HCT116 (cell line): ENCODE measurements around the gene GATAD2B. TPM values are rescaled to one million over a fixed set of nuclear protein-coding genes. Genes with fewer than 3 reads are reported as not detected.

Source experiments
- ATAC-seq: fragments of 200-7000 bp; cut with Tn5 transposase; 2 replicates; pipeline ENCODE4 v1.9.1; 2020; ENCODE audit warnings: mild to moderate bottlenecking, moderate library complexity
- BruUV-seq: library from RNA; stranded (reverse); fragments of 400-500 nt; replicated peaks from 2 replicates; lab custom pipeline; 2021; lab: Mats Ljungman, UMichigan
- CTCF ChIA-PET: fragments of 300-600 bp; sonication (Branson Sonifier 250); formaldehyde crosslinking; loops from one replicate; lab custom pipeline; 2021; ENCODE audit warnings: antibody characterized with exemption; lab: Charles Lee
- POLR2A ChIA-PET: fragments of 300-600, 350-600 bp; sonication (Branson Sonifier 250); formaldehyde crosslinking; loops from one replicate; lab custom pipeline; 2021; ENCODE audit warnings: antibody characterized with exemption; lab: Charles Lee
- RAD21 ChIA-PET, 2 experiments: fragments of 300-600 bp; sonication (Branson Sonifier 250); formaldehyde crosslinking; loops; one replicate each; lab custom pipeline; 2023; ENCODE audit warnings: low total read pairs in 2 of 2; ENCODE audit not compliant: uncharacterized antibody in 2 of 2, unreplicated experiment in 2 of 2, low non-redundant PET in 1 of 2; lab: Charles Lee
- DNase-seq: peaks from one replicate; pipeline ENCODE4 v3.0.0-alpha.2; 2010; ENCODE audit warnings: low read depth, low spot score
- H2AFZ ChIP-seq: fragments of 200-600 bp; shearing (Covaris generic), sonication (generic); 2 replicates; pipeline ENCODE4 v1.6.1; 2017; ENCODE audit warnings: low read depth, mixed run types, mixed read lengths, antibody characterized with exemption, low read length; ENCODE audit not compliant: poor library complexity, severe bottlenecking
- H3K27ac ChIP-seq: 2 replicates; pipeline ENCODE4 v1.5.1; 2012; ENCODE audit warnings: low read depth, low read length
- H3K27me3 ChIP-seq: fragments of 200-600 bp; sonication (generic); 2 replicates; pipeline ENCODE4 v1.6.1; 2016; ENCODE audit warnings: mixed run types, low read length, mixed read lengths; ENCODE audit not compliant: insufficient read depth
- H3K36me3 ChIP-seq, 2 experiments: fragments of 200-500 bp in 1 of 2; fragments of 200-600 bp in 1 of 2; sonication (Bioruptor generic) in 1 of 2; sonication (generic) in 1 of 2; 2 replicates each; pipeline versions ENCODE4 v1.5.1 to v1.6.1; 2014 to 2016; ENCODE audit warnings: low read length in 2 of 2, inconsistent platforms in 1 of 2, mixed read lengths in 1 of 2, mixed run types in 1 of 2; ENCODE audit not compliant: insufficient read depth in 2 of 2, control insufficient read depth in 1 of 2
- H3K4me1 ChIP-seq, 2 experiments: fragments of 200-600 bp in 1 of 2; sonication (generic) in 1 of 2; 2 replicates each; pipeline versions ENCODE4 v1.5.1 to v1.6.1; 2012 to 2017; ENCODE audit warnings: low read length in 2 of 2, inconsistent platforms in 1 of 2, mild to moderate bottlenecking in 1 of 2, mixed read lengths in 1 of 2, mixed run types in 1 of 2, moderate library complexity in 1 of 2; ENCODE audit not compliant: insufficient read depth in 2 of 2, control insufficient read depth in 1 of 2
- H3K4me2 ChIP-seq: fragments of 200-600 bp; sonication (generic); 2 replicates; pipeline ENCODE4 v1.6.1; 2017; ENCODE audit warnings: mixed run types, low read length, mixed read lengths
- H3K4me3 ChIP-seq, 2 experiments: fragments of 200-600 bp in 1 of 2; sonication (generic) in 1 of 2; replicated peaks in 1 of 2; 2 replicates each; pipeline ENCODE4 v1.5.1; 2011 to 2016; ENCODE audit warnings: low read length in 2 of 2, control low read depth in 1 of 2, low read depth in 1 of 2, mild to moderate bottlenecking in 1 of 2, mixed read lengths in 1 of 2, mixed run types in 1 of 2
- H3K79me2 ChIP-seq: fragments of 200-600 bp; sonication (generic); 2 replicates; pipeline ENCODE4 v1.6.1; 2017; ENCODE audit warnings: mild to moderate bottlenecking, mixed run types, low read length, moderate library complexity, mixed read lengths; ENCODE audit not compliant: insufficient read depth
- H3K9ac ChIP-seq: fragments of 200-600 bp; sonication (generic); 2 replicates; pipeline ENCODE4 v1.6.1; 2016; ENCODE audit warnings: low read length, mixed read lengths
- H3K9me2 ChIP-seq: fragments of 200-600 bp; sonication (generic), shearing (Covaris generic); 2 replicates; pipeline ENCODE4 v1.6.1; 2017; ENCODE audit warnings: mixed run types, mild to moderate bottlenecking, moderate library complexity; ENCODE audit not compliant: insufficient read depth
- H3K9me3 ChIP-seq, 2 experiments: fragments of 200-500 bp in 1 of 2; fragments of 200-600 bp in 1 of 2; sonication (Bioruptor generic) in 1 of 2; sonication (generic) in 1 of 2; 2 replicates each; pipeline ENCODE4 v1.6.1; 2014 to 2017; ENCODE audit warnings: low read length in 2 of 2, mixed read lengths in 2 of 2, inconsistent platforms in 1 of 2, low read depth in 1 of 2, mild to moderate bottlenecking in 1 of 2, mixed run types in 1 of 2, moderate library complexity in 1 of 2; ENCODE audit not compliant: control insufficient read depth in 1 of 2, insufficient read depth in 1 of 2
- H4K20me1 ChIP-seq: fragments of 200-600 bp; sonication (generic), shearing (Covaris generic); 2 replicates; pipeline ENCODE4 v1.6.1; 2017; ENCODE audit warnings: mixed run types, mild to moderate bottlenecking, moderate library complexity; ENCODE audit not compliant: insufficient read depth
- CEBPB ChIP-seq: IDR thresholded peaks from 2 replicates; pipeline ENCODE4 v1.6.1; 2012; ENCODE audit warnings: low read depth
- EGR1 ChIP-seq: IDR thresholded peaks from 2 replicates; pipeline ENCODE4 v1.6.1; 2012; ENCODE audit warnings: low read depth
- EZH2 ChIP-seq: fragments of 200-600 bp; sonication (generic); IDR thresholded peaks from 2 replicates; pipeline ENCODE4 v1.6.1; 2017; ENCODE audit warnings: antibody characterized with exemption, mixed run types
- EZH2phosphoT487 ChIP-seq: fragments of 200-600 bp; IDR thresholded peaks from 2 replicates; pipeline ENCODE4 v1.6.1; 2018; ENCODE audit warnings: antibody characterized with exemption, borderline replicate concordance
- FOSL1 ChIP-seq: IDR thresholded peaks from 2 replicates; pipeline ENCODE4 v1.6.1; 2012; ENCODE audit warnings: low read depth
- JUND ChIP-seq: IDR thresholded peaks from 2 replicates; pipeline ENCODE4 v1.6.1; 2012
- POLR2AphosphoS5 ChIP-seq: IDR thresholded peaks from 2 replicates; pipeline ENCODE4 v1.6.1; 2011; ENCODE audit warnings: mild to moderate bottlenecking, low read depth, low read length, moderate library complexity
- SP1 ChIP-seq: IDR thresholded peaks from 2 replicates; pipeline ENCODE4 v1.6.1; 2012; ENCODE audit warnings: low read depth
- ZNF274 ChIP-seq: fragments of 200-500 bp; sonication (Bioruptor generic); IDR thresholded peaks from 2 replicates; pipeline ENCODE4 v1.6.1; 2014; ENCODE audit warnings: mild to moderate bottlenecking, low read depth, low read length, inconsistent platforms
- intact Hi-C: fragments of 100-400 bp; cut with micrococcal nuclease; formaldehyde crosslinking; loops from 2 replicates; pipeline ENCODE4 v1.10.0; 2022
- total RNA-seq: library from RNA; stranded (reverse); gene quantifications from one replicate; pipeline ENCODE4 v1.2.1, GENCODE V29; 2021; ENCODE audit not compliant: unreplicated experiment
- TF ChIP-seq, protein P1 (sequence below): IDR thresholded peaks from 2 replicates; pipeline ENCODE4 v1.6.1; 2012
- TF ChIP-seq, protein P2 (sequence below): IDR thresholded peaks from 2 replicates; pipeline ENCODE4 v1.6.1; 2012; ENCODE audit warnings: low read depth

Gene GATAD2B
- total RNA-seq, 1 experiment from 2014 or later = 50.2 TPM

DNA sequence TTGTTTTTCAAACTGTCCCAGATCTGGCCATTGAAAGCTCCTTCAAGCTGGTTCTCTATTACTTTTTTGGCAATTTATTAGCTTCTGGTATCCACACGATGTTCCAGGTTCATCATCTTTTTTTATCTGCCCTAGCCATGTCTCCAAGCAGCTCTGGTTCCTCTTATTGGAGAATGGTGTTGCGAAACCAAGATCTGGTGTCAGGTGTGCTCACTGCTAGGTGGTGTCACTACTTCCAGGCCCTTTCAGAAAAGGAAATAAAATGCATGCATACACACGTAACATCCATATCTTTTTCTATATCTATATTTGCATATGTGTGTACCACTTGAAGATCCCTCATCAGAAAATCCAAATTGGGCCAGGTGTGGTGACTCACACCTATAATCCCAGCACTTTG, 53.3 kb downstream of the GATAD2B start:
- no peak for DNase-seq
- ChIA-PET RAD21 (no interaction called here), POLR2A (no interaction called here), CTCF (no interaction called here)
- Histone ChIP-seq H3K4me2 (no peak overlapping the region), H3K4me3 (no peak overlapping the region), H4K20me1 (0 out of 2 replicates have a peak, but pooled peaks cover 6% of the 10 kb centered on the region), H3K9ac (no peak overlapping the region), H3K36me3 (no peaks in the 10 kb centered on the region), H3K9me2 (no peaks in the 10 kb centered on the region), H3K9me3 (no peaks in the 10 kb centered on the region), H3K27me3 (no peaks in the 10 kb centered on the region), H3K4me1 (no peaks in the 10 kb centered on the region), H3K27ac (no peak overlapping the region), H2AFZ (no peak overlapping the region), H3K79me2 (peaks cover 61% of the 10 kb centered on the region)
- no peak for ATAC-seq
- TF ChIP-seq CEBPB (peak; percentile 56), ZNF274 (no peak), POLR2AphosphoS5 (no peak), SP1 (no peak)
- TF ChIP-seq, protein P1, sequence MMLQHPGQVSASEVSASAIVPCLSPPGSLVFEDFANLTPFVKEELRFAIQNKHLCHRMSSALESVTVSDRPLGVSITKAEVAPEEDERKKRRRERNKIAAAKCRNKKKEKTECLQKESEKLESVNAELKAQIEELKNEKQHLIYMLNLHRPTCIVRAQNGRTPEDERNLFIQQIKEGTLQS = no peak
- BruUV-seq = no TSS peak
- intact Hi-C loops = no loop called here

DNA sequence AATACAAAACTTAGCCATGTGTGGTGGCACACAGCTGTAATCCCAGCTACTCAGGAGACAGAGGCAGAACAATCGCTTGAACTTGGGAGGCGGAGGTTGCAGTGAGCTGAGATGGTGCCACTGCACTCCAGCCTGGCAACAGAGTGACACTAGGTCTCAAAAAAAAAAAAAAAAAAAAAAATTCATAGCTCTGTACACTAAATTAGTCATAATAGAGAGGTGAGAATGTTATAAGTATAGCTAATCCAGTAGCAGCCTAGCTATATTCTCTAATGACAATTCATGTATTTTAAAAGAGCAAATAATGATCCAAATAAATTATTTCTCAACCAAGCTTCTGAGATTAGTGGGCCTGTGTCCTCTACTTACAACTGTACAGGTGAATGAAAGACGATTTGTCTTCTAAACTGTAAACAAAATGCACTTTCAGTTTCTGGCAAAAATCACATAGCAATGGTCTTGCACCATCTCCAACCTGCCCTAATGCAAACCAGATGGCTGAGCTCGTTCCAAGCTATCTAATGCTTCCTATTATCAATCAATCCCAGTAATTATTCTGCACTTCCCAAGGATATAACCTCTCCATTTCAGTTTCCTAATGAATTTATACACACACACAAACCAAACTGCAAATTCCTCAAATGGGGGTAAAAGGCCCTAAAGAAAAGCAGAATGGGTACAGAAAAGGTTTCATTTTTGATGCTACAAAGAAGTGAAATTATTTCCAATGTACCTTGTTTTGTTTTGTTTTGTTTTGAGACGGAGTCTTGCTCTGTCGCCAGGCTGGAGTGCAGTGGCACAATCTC, 56.5 kb downstream of the GATAD2B start:
- Histone ChIP-seq H3K9ac (no peak overlapping the region), H3K4me1 (no peaks in the 10 kb centered on the region)
- no peak for DNase-seq
- ATAC-seq = no peak
- no TSS peak for BruUV-seq
- intact Hi-C loops = no loop called here
- TF ChIP-seq JUND = no peak
- TF ChIP-seq EZH2phosphoT487 = no peak
- no peak for TF ChIP-seq CEBPB
- TF ChIP-seq, protein P2, sequence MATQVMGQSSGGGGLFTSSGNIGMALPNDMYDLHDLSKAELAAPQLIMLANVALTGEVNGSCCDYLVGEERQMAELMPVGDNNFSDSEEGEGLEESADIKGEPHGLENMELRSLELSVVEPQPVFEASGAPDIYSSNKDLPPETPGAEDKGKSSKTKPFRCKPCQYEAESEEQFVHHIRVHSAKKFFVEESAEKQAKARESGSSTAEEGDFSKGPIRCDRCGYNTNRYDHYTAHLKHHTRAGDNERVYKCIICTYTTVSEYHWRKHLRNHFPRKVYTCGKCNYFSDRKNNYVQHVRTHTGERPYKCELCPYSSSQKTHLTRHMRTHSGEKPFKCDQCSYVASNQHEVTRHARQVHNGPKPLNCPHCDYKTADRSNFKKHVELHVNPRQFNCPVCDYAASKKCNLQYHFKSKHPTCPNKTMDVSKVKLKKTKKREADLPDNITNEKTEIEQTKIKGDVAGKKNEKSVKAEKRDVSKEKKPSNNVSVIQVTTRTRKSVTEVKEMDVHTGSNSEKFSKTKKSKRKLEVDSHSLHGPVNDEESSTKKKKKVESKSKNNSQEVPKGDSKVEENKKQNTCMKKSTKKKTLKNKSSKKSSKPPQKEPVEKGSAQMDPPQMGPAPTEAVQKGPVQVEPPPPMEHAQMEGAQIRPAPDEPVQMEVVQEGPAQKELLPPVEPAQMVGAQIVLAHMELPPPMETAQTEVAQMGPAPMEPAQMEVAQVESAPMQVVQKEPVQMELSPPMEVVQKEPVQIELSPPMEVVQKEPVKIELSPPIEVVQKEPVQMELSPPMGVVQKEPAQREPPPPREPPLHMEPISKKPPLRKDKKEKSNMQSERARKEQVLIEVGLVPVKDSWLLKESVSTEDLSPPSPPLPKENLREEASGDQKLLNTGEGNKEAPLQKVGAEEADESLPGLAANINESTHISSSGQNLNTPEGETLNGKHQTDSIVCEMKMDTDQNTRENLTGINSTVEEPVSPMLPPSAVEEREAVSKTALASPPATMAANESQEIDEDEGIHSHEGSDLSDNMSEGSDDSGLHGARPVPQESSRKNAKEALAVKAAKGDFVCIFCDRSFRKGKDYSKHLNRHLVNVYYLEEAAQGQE = no peak
- no peak for TF ChIP-seq EZH2
- no peak for TF ChIP-seq POLR2AphosphoS5
- TF ChIP-seq EGR1 = no peak
- no peak for TF ChIP-seq SP1
- TF ChIP-seq FOSL1 = no peak
- TF ChIP-seq, all 23 proteins: peak for 0
- ChIA-PET CTCF (no interaction called here), POLR2A (no interaction called here), RAD21 (no interaction called here)
- no peaks in the 10 kb centered on the region for H3K27me3 ChIP-seq
- H4K20me1 ChIP-seq = no peaks in the 10 kb centered on the region; the same call in 1 of the 2 replicates
- no peak overlapping the region for H3K4me3 ChIP-seq
- no peak overlapping the region for H3K27ac ChIP-seq
- no peaks in the 10 kb centered on the region for H3K9me3 ChIP-seq
- peaks cover 47% of the 10 kb centered on the region for H3K79me2 ChIP-seq
- H3K36me3 ChIP-seq = no peaks in the 10 kb centered on the region
- H3K9me2 ChIP-seq = no peaks in the 10 kb centered on the region
- H2AFZ ChIP-seq = no peak overlapping the region
- no peak overlapping the region for H3K4me2 ChIP-seq
